HG03575 (cell line): Measurements from ENCODE around the gene FTCDNL1.

ENCODE experiments used
- ATAC-seq: cut with Tn5 transposase; IDR thresholded peaks from one replicate; pipeline ENCODE4 v1.9.1; 2021; ENCODE audit not compliant: unreplicated experiment, insufficient number of reproducible peaks, low FRiP score; ENCODE audit errors: extremely low read depth

Gene FTCDNL1

GRCh38 chr2:199756211-199756610, 94.8 kb downstream of the FTCDNL1 start:
- no peak for ATAC-seq

DNA sequence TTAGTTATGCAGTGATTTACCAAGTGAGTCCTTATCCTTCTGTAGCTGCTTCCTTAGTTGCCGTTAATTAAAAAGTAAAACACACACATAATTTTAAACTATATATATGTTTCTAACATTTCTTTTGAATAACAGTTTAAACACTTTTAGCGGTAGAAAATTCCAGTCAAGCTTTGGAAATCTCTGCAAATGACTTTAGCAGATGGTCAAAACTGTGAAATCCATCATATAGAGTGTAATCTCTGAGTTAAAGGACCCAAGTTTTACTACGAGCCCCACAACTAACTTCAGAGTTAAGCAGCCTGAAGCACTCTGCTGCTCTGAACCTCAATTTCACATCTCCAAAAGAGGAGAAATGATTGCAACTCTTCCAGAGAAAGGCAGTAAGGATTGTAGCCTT, 96.2 kb downstream of the FTCDNL1 start:
- ATAC-seq = no peak

GRCh38 chr2:199751492-199752120, 99.4 kb downstream of the FTCDNL1 start:
- ATAC-seq = no peak

DNA sequence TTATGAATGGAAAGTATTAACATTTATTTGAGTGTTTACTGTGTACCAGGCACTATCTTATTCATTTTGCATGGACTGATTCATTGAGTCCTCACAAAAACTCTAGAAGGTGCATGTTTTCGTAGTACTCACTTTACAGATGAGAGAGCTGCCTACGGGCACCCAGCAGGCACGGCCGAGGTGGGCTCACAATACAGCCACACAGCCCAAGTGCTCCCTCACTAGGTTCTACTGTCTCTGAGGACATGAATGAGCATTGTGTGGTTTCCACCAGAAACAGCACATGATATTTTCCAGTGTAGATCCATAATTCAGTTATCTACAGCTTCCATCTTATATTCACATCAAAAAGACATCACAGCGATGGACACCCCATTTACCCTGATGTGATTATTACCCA, 101.4 kb downstream of the FTCDNL1 start:
- ATAC-seq = no peak

DNA sequence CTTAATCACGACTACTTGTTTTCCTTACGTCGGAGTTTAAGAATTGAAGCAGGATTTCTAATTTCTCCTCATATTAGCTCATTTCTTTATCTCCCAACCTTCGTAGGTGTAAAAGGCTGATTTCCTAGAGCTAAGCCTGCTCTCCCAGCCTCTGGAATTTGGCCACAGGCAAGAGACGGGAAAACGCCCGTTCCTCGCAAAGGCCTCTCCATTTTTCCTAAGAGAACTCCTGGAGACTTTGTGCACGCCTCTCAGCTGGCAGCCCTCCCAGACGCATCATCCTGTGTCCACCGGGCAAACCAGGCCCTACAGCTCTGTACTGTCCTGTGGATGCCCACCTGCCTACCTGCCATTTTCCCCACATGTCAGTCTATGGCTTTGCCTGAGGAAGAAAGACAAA, 106.3 kb downstream of the FTCDNL1 start:
- no peak for ATAC-seq

DNA sequence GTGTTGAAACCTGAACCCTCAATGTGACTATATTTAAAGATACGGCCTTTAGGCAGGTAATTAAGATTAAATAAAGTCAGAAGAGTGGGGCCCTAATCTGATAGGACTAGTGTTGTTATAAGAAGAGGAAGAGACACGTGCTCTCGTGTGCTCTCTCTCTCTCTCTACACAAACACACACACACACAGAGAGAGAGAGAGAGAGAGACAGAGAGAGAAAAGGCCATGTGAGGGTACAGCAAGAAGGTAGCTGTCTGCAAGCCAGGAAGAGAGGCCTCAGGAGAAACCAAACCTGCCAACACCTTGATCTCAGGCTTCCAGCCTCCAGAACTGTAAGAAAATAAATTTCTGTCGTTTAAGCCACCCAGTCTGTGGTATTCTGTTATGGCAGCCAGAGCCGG, 106.7 kb downstream of the FTCDNL1 start:
- no peak for ATAC-seq

GRCh38 chr2:199743415-199744120, 107.4 kb downstream of the FTCDNL1 start:
- no peak for ATAC-seq

DNA sequence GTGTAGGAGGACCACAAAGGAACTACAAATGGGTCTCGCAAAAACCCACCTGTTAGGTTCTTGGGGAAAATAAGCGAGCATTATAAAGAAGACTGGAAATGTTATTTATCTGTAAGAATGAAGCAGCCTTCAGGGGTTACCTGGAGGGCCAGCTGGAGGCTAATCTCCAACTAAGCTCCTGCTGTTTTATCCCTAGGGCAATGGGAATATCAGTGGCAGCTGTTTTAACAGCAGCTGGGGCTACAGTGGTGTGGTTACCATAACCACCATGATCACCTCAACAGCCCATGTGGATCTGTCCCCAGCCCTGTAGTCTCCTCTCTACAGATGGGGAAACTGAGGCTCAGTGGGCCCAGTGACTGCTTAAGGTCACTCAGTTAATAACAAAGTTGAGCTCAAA, 108.1 kb downstream of the FTCDNL1 start:
- ATAC-seq = no peak

- no peak for ATAC-seq
Measured at GRCh38 chr2:199740111-199740428, 110.9 kb downstream of the FTCDNL1 start.

DNA sequence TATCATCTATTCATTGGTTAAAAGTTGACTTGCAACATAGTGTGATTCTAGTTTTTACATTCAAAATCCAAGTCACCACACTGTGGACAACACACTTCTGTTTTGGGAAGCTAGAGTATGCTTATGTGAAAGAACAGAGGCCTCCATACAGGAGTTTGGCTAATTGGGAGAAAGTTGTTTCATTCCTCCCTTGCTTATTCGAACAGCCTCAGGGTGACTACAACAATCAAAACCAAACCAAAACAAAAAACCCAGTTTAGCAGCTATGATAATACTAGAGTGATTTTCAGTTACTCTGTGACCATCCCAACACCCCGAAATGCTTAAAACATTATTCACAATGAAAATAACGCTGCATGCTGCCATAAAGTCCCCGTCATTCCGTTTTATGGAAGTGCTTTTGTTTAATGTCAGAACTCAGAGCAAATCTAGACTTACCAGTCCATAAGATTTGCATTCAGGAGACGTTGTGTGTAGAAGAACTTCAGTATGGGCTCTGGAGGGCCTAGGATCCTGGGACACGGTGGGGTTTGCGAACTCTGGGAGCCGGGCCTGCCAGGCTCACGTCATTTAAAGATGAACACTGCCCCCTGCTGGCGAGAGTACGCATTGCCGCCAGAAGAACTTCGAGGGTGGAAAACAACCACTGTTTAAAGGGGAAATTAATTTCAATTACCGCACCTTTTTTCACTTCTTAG, 111.4 kb downstream of the FTCDNL1 start:
- ATAC-seq = no peak

DNA sequence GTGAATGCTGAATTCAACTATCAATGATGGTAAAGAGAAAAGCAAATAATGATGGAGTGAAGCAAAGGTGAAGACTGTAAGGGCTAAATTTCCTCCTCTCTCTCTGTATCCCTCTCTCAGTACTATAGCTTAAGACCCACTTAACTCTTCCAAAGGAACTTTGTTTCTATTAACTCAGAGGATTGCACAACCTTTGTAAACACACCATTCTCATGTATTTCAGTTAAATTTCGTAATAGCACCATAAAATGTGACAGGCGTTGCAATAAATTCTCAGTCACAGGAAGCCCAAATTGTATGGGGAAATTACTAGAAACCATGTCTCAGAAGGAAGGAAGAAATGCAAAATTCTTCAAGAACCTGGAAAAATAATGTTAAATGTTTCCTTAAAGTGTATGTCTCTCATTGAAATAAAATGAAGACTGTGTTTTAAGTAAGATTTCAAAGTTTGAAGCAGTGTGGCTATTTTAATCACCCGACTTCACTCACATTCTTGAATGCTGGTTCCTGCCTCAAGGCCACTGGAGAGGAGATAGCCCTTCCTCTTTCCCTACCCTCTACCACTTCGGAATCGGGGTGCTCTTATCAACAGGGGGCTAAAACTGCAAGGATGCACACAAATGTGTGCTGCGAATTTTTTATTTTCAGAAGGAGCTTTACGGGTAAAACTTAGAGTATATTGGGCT, 112.1 kb downstream of the FTCDNL1 start:
- no peak for ATAC-seq

GRCh38 chr2:199734651-199735050, 116.3 kb downstream of the FTCDNL1 start:
- ATAC-seq = no peak

- ATAC-seq = no peak
Measured at GRCh38 chr2:199734011-199734410, 117.0 kb downstream of the FTCDNL1 start.

- ATAC-seq = no peak
Measured at GRCh38 chr2:199727801-199728200, 123.2 kb downstream of the FTCDNL1 start.

GRCh38 chr2:199727306-199727705, 123.7 kb downstream of the FTCDNL1 start:
- ATAC-seq = no peak

- no peak for ATAC-seq
Measured at GRCh38 chr2:199718074-199718473, 132.9 kb downstream of the FTCDNL1 start.

DNA sequence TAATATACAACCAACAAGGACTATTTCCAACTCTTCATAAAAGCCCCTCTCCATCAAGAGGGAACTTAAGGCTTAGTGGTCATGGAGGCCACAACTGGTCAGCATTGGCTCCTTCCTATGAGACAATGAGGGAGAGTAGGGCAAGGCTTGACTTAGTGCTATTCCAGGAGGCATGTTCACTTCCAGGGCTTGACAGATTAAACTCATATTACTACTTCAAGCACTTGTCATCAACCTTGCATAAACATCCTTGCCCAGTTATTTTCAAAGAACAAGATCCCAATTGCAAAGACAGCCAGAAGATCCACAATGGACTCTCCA, 133.4 kb downstream of the FTCDNL1 start:
- no peak for ATAC-seq

DNA sequence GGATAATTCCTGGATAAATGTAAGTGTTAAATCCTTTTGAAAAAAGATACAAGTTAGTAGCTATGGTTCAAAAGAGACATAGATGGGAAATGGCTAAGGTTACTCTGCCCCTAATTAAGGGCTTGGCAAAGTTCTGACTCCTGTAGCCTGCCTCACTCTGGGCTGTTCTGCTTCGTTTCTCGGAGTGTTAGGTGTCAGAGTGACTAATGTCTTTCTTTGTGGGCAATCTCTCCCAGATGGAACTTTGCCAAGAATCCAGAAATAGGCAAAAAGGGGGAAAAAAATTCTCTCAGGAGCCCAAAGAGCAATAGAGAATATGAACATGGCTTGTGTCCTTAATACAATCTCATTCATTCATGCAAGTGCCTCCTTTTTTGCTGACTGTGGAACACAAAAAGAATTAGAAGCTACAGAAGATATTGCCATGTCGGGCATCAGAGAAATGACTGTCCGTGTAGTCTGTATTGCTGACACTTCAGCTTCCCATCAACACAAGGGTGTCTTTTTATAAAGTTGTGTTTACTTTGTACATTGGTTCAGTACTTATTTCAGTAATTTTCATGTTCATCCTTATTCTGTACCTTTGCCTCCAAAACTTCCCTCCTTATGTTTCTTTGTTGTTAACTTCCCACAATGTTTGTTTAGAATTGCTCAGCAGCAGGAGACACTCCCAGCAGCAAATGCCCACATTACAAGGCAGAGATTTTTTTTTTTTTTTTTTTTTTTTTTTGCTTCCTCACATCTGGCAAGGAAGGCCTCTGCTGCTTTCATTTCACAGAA, 134.0 kb downstream of the FTCDNL1 start:
- ATAC-seq = no peak

GRCh38 chr2:199713746-199714145, 137.2 kb downstream of the FTCDNL1 start:
- ATAC-seq = no peak
